Fibroblast of lung (primary cell): Measurements from ENCODE around the gene TSHZ2.

Experiments
- EZH2 ChIP-seq: IDR thresholded peaks from 2 replicates; pipeline ENCODE4 v1.5.1; 2012; ENCODE audit warnings: low read length, control low read depth, mild to moderate bottlenecking; ENCODE audit errors: missing control alignments
- TF ChIP-seq, protein P1 (sequence below), 2 donors: IDR thresholded peaks in 1 of 2; conservative IDR thresholded peaks in 1 of 2; 1 replicate in 1 of 2; 2 replicates in 1 of 2; pipeline ENCODE4 v1.5.1; 2011 to 2012; ENCODE audit warnings: low read length in 2 of 2, control low read depth in 1 of 2, inconsistent platforms in 1 of 2, low read depth in 1 of 2, mild to moderate bottlenecking in 1 of 2

DNA sequence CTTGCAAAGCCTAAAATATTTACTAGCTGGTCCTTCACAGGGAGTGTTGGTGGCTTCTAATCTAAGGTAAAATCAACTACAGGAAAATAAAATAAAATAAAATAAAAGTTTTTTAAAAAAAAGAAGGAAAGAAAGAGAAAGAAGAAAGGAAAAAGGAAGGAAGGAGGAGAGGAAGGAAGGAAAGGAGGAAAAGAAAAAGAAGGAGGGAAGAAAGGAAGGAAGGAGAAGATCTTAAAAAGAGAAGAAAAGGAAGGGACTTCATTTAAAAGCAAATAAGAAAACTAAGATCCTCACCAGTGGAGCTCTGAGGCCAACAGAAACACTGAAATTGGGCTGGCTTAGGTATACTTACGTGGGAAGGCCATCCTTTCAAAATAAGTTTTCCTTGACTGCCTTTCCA, 178.4 kb downstream of the TSHZ2 start:
- TF ChIP-seq, protein P1, sequence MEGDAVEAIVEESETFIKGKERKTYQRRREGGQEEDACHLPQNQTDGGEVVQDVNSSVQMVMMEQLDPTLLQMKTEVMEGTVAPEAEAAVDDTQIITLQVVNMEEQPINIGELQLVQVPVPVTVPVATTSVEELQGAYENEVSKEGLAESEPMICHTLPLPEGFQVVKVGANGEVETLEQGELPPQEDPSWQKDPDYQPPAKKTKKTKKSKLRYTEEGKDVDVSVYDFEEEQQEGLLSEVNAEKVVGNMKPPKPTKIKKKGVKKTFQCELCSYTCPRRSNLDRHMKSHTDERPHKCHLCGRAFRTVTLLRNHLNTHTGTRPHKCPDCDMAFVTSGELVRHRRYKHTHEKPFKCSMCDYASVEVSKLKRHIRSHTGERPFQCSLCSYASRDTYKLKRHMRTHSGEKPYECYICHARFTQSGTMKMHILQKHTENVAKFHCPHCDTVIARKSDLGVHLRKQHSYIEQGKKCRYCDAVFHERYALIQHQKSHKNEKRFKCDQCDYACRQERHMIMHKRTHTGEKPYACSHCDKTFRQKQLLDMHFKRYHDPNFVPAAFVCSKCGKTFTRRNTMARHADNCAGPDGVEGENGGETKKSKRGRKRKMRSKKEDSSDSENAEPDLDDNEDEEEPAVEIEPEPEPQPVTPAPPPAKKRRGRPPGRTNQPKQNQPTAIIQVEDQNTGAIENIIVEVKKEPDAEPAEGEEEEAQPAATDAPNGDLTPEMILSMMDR (conservative IDR thresholded peaks at IDR 0.05 in 1 of 2, IDR thresholded peaks at IDR 0.05 in 1 of 2; ENCODE audit: low read depth in 1 of 2, low read length in 2 of 2): no peak
- TF ChIP-seq EZH2: no peak
